ENCODE measurements around the gene ST6GALNAC5.

Gene ST6GALNAC5

DNA sequence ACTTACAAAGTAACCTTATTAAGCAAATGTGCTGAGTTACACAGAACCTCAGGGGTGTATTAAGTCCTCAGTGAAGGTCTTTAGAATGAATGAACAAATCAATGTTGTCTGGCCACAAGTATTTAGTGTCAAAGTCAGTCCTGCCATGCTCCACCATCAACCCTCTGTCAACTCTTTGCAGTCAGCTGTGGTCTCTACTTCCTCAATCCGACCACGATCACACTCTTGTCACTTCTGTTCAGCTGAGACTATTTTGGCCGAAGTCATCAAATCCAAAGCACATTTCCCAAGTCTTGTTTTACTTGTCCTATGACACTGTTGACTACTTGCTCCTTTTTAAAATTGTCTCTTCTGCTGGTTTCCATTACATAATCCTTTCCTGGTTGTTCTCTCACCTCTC, 173.5 kb downstream of the ST6GALNAC5 start:
- TF ChIP-seq, protein P1, sequence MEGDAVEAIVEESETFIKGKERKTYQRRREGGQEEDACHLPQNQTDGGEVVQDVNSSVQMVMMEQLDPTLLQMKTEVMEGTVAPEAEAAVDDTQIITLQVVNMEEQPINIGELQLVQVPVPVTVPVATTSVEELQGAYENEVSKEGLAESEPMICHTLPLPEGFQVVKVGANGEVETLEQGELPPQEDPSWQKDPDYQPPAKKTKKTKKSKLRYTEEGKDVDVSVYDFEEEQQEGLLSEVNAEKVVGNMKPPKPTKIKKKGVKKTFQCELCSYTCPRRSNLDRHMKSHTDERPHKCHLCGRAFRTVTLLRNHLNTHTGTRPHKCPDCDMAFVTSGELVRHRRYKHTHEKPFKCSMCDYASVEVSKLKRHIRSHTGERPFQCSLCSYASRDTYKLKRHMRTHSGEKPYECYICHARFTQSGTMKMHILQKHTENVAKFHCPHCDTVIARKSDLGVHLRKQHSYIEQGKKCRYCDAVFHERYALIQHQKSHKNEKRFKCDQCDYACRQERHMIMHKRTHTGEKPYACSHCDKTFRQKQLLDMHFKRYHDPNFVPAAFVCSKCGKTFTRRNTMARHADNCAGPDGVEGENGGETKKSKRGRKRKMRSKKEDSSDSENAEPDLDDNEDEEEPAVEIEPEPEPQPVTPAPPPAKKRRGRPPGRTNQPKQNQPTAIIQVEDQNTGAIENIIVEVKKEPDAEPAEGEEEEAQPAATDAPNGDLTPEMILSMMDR (IDR thresholded peaks at IDR 0.05; ENCODE audit: insufficient read depth, low read length, poor library complexity, severe bottlenecking) = no peak
- TF ChIP-seq EZH2phosphoT487 (conservative IDR thresholded peaks at IDR 0.05; ENCODE audit: low read length) = no peak
- H2AFZ ChIP-seq (ENCODE audit: low read depth, low read length, severe bottlenecking) = no peak overlapping the region
- no peaks in the 10 kb centered on the region for H3F3A ChIP-seq (ENCODE audit: insufficient read depth)
- no peaks in the 10 kb centered on the region for H3K79me2 ChIP-seq (ENCODE audit: insufficient read depth, low read length)
- no peaks in the 10 kb centered on the region for H3K36me3 ChIP-seq (ENCODE audit: low read length)
- no peaks in the 10 kb centered on the region for H3K9me2 ChIP-seq (replicated peaks; ENCODE audit: insufficient read depth, low read length)
- H3K4me2 ChIP-seq (ENCODE audit: low read depth, low read length, poor library complexity, severe bottlenecking) = no peak overlapping the region
- H3K27me3 ChIP-seq (ENCODE audit: low read length) = no peaks in the 10 kb centered on the region
- H3K27ac ChIP-seq (ENCODE audit: low read depth, low read length) = no peak overlapping the region
- no peaks in the 10 kb centered on the region for H4K20me1 ChIP-seq (ENCODE audit: low read depth, low read length)
- H3K4me3 ChIP-seq (ENCODE audit: insufficient read depth, low read length, poor library complexity, severe bottlenecking) = no peak overlapping the region
- no peaks in the 10 kb centered on the region for H3K9me3 ChIP-seq (ENCODE audit: insufficient read depth, low read length)
- no peak overlapping the region for H3K9ac ChIP-seq (ENCODE audit: low read length)

DNA sequence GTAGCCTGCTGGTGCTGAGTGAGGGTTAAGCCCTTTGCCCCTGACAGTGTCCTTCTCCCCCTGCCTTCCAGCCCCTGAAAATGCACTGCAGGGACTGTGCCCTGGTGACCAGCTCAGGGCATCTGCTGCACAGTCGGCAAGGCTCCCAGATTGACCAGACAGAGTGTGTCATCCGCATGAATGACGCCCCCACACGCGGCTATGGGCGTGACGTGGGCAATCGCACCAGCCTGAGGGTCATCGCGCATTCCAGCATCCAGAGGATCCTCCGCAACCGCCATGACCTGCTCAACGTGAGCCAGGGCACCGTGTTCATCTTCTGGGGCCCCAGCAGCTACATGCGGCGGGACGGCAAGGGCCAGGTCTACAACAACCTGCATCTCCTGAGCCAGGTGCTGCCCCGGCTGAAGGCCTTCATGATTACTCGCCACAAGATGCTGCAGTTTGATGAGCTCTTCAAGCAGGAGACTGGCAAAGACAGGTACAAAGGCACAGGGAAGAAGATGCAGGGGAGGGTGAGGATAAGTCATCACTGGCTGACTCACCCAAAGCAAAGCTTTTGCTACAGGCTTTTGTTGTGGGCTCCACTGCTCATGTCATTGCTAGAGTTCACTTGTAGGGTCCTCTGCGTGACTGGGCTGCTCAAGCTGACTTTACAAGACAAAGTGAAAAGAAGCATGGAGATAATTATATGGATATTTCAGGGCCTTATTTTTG, 177.0 kb downstream of the ST6GALNAC5 start:
- Histone ChIP-seq H3F3A (ENCODE audit: insufficient read depth) (no peaks in the 10 kb centered on the region), H4K20me1 (ENCODE audit: low read depth, low read length) (no peaks in the 10 kb centered on the region), H3K4me2 (ENCODE audit: low read depth, low read length, poor library complexity, severe bottlenecking) (no peak overlapping the region), H3K9ac (ENCODE audit: low read length) (no peak overlapping the region), H3K79me2 (ENCODE audit: insufficient read depth, low read length) (no peaks in the 10 kb centered on the region), H3K27me3 (ENCODE audit: low read length) (no peaks in the 10 kb centered on the region), H3K9me2 (replicated peaks; ENCODE audit: insufficient read depth, low read length) (no peaks in the 10 kb centered on the region), H2AFZ (ENCODE audit: low read depth, low read length, severe bottlenecking) (no peak overlapping the region), H3K36me3 (ENCODE audit: low read length) (no peaks in the 10 kb centered on the region), H3K4me3 (ENCODE audit: insufficient read depth, low read length, poor library complexity, severe bottlenecking) (no peak overlapping the region), H3K9me3 (ENCODE audit: insufficient read depth, low read length) (no peaks in the 10 kb centered on the region), H3K27ac (ENCODE audit: low read depth, low read length) (no peak overlapping the region)
- no peak for TF ChIP-seq EZH2phosphoT487 (conservative IDR thresholded peaks at IDR 0.05; ENCODE audit: low read length)
- TF ChIP-seq, protein P1 (IDR thresholded peaks at IDR 0.05; ENCODE audit: insufficient read depth, low read length, poor library complexity, severe bottlenecking) = no peak

DNA sequence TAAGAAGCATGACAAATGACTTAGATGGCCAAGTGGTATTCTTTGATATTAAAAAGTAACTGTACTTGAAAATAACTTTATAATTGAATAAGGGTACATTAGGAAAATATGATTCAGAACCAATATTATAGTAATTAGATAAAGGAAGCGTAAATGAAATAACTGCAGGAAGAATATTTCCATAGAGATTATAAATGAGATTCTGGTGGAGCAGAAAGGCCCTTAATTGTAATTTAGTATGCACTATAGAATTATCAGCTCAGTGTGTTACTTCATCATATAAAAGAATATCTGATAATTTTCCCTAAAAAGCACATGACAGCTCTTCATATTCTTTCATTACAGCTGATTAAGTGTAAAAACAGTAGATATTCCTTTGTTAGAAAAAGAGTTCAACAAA, 180.3 kb downstream of the ST6GALNAC5 start:
- Histone ChIP-seq H3K36me3 (ENCODE audit: low read length) (no peaks in the 10 kb centered on the region), H4K20me1 (ENCODE audit: low read depth, low read length) (no peaks in the 10 kb centered on the region), H3K4me3 (ENCODE audit: insufficient read depth, low read length, poor library complexity, severe bottlenecking) (no peak overlapping the region), H3K27me3 (ENCODE audit: low read length) (no peaks in the 10 kb centered on the region), H3K27ac (ENCODE audit: low read depth, low read length) (no peak overlapping the region), H3K4me2 (ENCODE audit: low read depth, low read length, poor library complexity, severe bottlenecking) (no peak overlapping the region), H3K9me3 (ENCODE audit: insufficient read depth, low read length) (no peaks in the 10 kb centered on the region), H3F3A (ENCODE audit: insufficient read depth) (no peaks in the 10 kb centered on the region), H3K79me2 (ENCODE audit: insufficient read depth, low read length) (no peaks in the 10 kb centered on the region), H3K9ac (ENCODE audit: low read length) (no peak overlapping the region), H2AFZ (ENCODE audit: low read depth, low read length, severe bottlenecking) (no peak overlapping the region), H3K9me2 (replicated peaks; ENCODE audit: insufficient read depth, low read length) (no peaks in the 10 kb centered on the region)
- TF ChIP-seq, protein P1 (IDR thresholded peaks at IDR 0.05; ENCODE audit: insufficient read depth, low read length, poor library complexity, severe bottlenecking) = no peak
- TF ChIP-seq EZH2phosphoT487 (conservative IDR thresholded peaks at IDR 0.05; ENCODE audit: low read length) = no peak

All from SU-DHL-6 (cell line).